Measurements from ENCODE around the gene BTD.

Gene BTD

DNA sequence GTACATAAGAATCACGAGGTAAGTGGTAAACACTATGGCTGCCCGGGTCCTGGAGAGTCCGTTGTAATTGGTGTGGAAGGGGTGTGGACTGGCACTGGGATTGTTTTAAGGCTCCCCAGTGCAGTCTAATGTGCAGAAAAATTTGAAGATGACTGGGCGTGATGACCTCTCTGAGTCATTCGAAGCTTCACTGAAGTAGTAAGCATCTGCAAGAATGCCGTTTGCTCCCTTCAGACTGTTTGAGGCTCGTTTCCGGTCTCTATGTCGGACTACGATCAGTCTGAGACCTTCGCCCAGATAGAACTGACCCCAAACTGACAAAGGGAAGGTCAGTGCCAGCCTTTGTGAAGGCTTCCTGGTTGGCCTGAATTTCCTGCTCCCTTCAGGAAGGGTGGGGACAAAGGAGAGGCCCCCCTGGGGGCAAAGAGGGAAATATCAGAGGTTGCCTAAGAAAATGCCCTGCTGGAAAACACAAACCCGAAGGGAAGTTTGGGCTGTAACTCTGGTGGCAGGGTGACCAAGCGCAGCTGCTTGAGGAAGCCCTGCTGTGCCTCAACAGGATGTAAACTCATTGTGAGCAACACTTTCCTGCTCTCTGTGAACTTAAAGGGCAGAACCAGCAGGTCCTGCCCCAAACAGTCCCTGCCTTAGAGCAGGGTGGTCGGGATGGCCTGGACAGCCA is 34.6 kb downstream of the BTD start:
- TF ChIP-seq RAD21 (IDR thresholded peaks at IDR 0.05; ENCODE audit: low read depth): no peak
- peak; percentile 76 for TF ChIP-seq TCF12 (IDR thresholded peaks at IDR 0.05; ENCODE audit: low read depth)
- no peak; the same call in 1 of the 2 replicates for TF ChIP-seq YY1 (IDR thresholded peaks at IDR 0.05; ENCODE audit: low read depth)
- TF ChIP-seq EGR1 (IDR thresholded peaks at IDR 0.05): no peak
- TF ChIP-seq TAF1 (IDR thresholded peaks at IDR 0.05; ENCODE audit: low read depth): 0 out of 2 replicates have a peak, but pooled peaks have one; percentile 25
- TF ChIP-seq, protein P1, sequence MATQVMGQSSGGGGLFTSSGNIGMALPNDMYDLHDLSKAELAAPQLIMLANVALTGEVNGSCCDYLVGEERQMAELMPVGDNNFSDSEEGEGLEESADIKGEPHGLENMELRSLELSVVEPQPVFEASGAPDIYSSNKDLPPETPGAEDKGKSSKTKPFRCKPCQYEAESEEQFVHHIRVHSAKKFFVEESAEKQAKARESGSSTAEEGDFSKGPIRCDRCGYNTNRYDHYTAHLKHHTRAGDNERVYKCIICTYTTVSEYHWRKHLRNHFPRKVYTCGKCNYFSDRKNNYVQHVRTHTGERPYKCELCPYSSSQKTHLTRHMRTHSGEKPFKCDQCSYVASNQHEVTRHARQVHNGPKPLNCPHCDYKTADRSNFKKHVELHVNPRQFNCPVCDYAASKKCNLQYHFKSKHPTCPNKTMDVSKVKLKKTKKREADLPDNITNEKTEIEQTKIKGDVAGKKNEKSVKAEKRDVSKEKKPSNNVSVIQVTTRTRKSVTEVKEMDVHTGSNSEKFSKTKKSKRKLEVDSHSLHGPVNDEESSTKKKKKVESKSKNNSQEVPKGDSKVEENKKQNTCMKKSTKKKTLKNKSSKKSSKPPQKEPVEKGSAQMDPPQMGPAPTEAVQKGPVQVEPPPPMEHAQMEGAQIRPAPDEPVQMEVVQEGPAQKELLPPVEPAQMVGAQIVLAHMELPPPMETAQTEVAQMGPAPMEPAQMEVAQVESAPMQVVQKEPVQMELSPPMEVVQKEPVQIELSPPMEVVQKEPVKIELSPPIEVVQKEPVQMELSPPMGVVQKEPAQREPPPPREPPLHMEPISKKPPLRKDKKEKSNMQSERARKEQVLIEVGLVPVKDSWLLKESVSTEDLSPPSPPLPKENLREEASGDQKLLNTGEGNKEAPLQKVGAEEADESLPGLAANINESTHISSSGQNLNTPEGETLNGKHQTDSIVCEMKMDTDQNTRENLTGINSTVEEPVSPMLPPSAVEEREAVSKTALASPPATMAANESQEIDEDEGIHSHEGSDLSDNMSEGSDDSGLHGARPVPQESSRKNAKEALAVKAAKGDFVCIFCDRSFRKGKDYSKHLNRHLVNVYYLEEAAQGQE (IDR thresholded peaks at IDR 0.05; ENCODE audit: low read depth): no peak
- TF ChIP-seq EP300 (IDR thresholded peaks at IDR 0.05; ENCODE audit: borderline replicate concordance): peak; percentile 72; the same call in 1 of the 2 replicates
- peak; percentile 73 for TF ChIP-seq CEBPB (IDR thresholded peaks at IDR 0.05)
- peak; percentile 13; the same call in 1 of the 2 replicates for TF ChIP-seq TEAD4 (IDR thresholded peaks at IDR 0.05)
- TF ChIP-seq ZBTB7A (IDR thresholded peaks at IDR 0.05; ENCODE audit: low read depth): no peak
- TF ChIP-seq, protein P2, sequence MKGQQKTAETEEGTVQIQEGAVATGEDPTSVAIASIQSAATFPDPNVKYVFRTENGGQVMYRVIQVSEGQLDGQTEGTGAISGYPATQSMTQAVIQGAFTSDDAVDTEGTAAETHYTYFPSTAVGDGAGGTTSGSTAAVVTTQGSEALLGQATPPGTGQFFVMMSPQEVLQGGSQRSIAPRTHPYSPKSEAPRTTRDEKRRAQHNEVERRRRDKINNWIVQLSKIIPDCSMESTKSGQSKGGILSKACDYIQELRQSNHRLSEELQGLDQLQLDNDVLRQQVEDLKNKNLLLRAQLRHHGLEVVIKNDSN (IDR thresholded peaks at IDR 0.05): no peak
- 0 out of 2 replicates have a peak, but pooled peaks have one; percentile 25 for TF ChIP-seq FOXM1 (IDR thresholded peaks at IDR 0.05; ENCODE audit: borderline replicate concordance, low read depth)
- TF ChIP-seq, protein P3, sequence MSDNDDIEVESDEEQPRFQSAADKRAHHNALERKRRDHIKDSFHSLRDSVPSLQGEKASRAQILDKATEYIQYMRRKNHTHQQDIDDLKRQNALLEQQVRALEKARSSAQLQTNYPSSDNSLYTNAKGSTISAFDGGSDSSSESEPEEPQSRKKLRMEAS (IDR thresholded peaks at IDR 0.05): peak; percentile 20; the same call in 1 of the 2 replicates
- TF ChIP-seq CREB1 (IDR thresholded peaks at IDR 0.05; ENCODE audit: low read depth): no peak
- TF ChIP-seq NFIC (IDR thresholded peaks at IDR 0.05): peak; percentile 73

DNA sequence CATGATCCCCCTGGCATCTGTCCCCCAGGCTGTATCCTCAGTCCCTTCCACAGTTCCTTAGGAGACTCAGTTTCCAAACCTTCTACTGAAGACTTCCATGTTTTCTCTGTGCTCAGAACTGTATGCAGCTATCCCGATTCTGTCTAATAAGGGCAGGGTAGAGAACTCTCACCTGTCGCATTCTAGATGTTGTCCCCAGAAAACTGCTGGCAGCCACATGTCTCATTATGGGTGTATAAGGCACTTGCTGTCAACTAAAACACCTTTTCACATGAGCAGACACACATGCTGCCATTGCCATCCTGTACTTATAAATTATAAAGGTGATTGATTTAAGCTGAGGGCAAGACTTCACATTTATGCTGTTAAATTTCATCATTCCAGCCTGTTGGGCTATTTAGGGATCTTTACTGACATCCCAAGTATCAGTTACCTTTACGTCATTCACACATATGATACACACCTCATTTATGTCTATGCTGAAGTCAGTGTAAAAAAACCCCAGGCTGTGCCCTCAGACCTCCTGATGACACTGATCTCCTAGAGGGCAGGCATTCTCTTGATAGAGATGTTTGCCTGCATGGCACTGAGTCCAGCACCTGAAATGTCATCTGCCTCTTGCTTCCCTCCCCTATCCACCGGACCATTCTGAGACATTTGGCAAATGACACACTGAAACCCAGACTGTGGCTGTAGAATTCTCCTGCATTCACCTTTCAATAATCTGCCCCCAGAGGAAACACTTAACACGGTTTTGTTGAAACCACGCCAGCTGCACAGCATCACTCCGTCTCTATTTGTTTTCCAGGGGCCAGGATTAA is 35.8 kb downstream of the BTD start:
- TF ChIP-seq, protein P3 (IDR thresholded peaks at IDR 0.05): no peak
- TF ChIP-seq ZBTB7A (IDR thresholded peaks at IDR 0.05; ENCODE audit: low read depth) (no peak), TCF12 (IDR thresholded peaks at IDR 0.05; ENCODE audit: low read depth) (no peak), EGR1 (IDR thresholded peaks at IDR 0.05) (no peak), NFIC (IDR thresholded peaks at IDR 0.05) (no peak), TAF1 (IDR thresholded peaks at IDR 0.05; ENCODE audit: low read depth) (no peak), CREB1 (IDR thresholded peaks at IDR 0.05; ENCODE audit: low read depth) (no peak), CEBPB (IDR thresholded peaks at IDR 0.05) (no peak)

DNA sequence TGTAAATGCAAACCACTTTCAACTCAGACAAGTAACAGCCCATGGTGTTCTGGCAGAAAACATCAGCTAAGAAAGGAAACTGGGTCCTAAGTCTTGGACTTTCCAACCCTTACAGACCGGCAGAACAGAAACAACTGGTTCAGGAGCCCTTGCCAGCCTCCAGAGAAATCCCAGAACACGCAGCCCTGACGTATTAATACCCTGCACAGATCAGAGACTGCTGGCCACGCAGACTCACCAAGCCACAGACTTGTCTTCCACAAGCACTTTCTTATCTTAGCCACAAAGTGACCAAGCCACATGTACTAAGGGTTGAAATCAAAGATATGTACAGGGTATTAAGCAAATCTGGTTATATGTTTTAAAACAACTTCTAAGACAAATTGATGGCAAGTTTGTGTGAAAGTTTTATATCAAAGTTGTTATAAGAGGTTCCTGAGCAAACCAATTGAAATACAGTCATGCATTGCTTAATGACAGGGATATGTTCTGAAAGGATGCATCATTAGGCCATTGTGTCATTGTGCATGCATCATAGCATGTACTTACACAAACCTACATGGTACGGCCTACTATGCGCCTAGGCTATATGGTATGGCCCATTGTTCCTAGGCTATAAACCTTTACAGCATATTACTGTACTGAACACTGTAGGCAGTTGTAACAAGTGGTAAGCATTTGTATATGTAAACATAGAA is 36.8 kb downstream of the BTD start:
- TF ChIP-seq CEBPB (IDR thresholded peaks at IDR 0.05): no peak
- TF ChIP-seq, protein P1 (IDR thresholded peaks at IDR 0.05; ENCODE audit: low read depth): no peak
- no peak for TF ChIP-seq EGR1 (IDR thresholded peaks at IDR 0.05)
- no peak for TF ChIP-seq TAF1 (IDR thresholded peaks at IDR 0.05; ENCODE audit: low read depth)
- TF ChIP-seq, protein P3 (IDR thresholded peaks at IDR 0.05): no peak
- no peak for TF ChIP-seq TCF12 (IDR thresholded peaks at IDR 0.05; ENCODE audit: low read depth)
- no peak for TF ChIP-seq ZBTB7A (IDR thresholded peaks at IDR 0.05; ENCODE audit: low read depth)
- TF ChIP-seq NFIC (IDR thresholded peaks at IDR 0.05): no peak
- TF ChIP-seq, protein P2 (IDR thresholded peaks at IDR 0.05): no peak
- no peak for TF ChIP-seq RAD21 (IDR thresholded peaks at IDR 0.05; ENCODE audit: low read depth)
- no peak for TF ChIP-seq YY1 (IDR thresholded peaks at IDR 0.05; ENCODE audit: low read depth)
- TF ChIP-seq FOXM1 (IDR thresholded peaks at IDR 0.05; ENCODE audit: borderline replicate concordance, low read depth): no peak
- TF ChIP-seq CREB1 (IDR thresholded peaks at IDR 0.05; ENCODE audit: low read depth): no peak
- TF ChIP-seq TEAD4 (IDR thresholded peaks at IDR 0.05): no peak

DNA sequence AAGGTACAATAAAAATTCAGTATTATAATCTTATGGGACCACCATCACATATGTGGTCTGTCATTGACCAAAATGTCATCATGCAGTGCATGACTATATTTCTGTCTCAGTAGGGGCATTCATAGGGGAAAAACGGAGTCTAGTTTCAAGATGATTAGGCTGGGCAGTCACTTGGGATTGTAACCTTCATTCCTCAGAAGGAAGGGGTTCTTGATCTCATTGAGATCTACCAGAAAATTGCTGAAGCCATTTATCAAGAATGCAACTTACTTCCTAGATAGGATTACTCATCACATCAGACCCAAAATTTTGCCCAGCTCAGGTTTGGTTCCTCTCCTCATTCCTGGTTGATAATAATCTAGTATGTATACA is 37.3 kb downstream of the BTD start:
- TF ChIP-seq EGR1 (IDR thresholded peaks at IDR 0.05) (no peak), TCF12 (IDR thresholded peaks at IDR 0.05; ENCODE audit: low read depth) (no peak), CEBPB (IDR thresholded peaks at IDR 0.05) (no peak), YY1 (IDR thresholded peaks at IDR 0.05; ENCODE audit: low read depth) (no peak), NFIC (IDR thresholded peaks at IDR 0.05) (no peak), CREB1 (IDR thresholded peaks at IDR 0.05; ENCODE audit: low read depth) (no peak)
- TF ChIP-seq, protein P3 (IDR thresholded peaks at IDR 0.05): no peak
- TF ChIP-seq, protein P1 (IDR thresholded peaks at IDR 0.05; ENCODE audit: low read depth): no peak
- TF ChIP-seq, protein P2 (IDR thresholded peaks at IDR 0.05): no peak

All from Ishikawa (cell line).